Astrocyte of the spinal cord (primary cell): ENCODE data around the gene SLC18A2.
"Not testable (repeated sequence)": the region's sequence is repeated elsewhere in the genome, so short reads cannot be mapped to it uniquely, and the experiment has no call there.

Source experiments
- DNase-seq: peaks from one replicate; pipeline ENCODE4 v3.0.0; 2011; ENCODE audit warnings: low read depth, low spot score
- H3K4me3 ChIP-seq: 2 replicates; pipeline ENCODE4 v1.5.1; 2011; ENCODE audit warnings: low read depth, mild to moderate bottlenecking, low read length, moderate library complexity
- CTCF ChIP-seq: IDR thresholded peaks from 2 replicates; pipeline ENCODE4 v1.5.1; 2012; ENCODE audit warnings: low read depth, mild to moderate bottlenecking, low read length, inconsistent platforms
- in situ Hi-C: cut with HindIII; loops from 2 replicates; pipeline ENCODE4 v1.10.0; 2017; ENCODE audit warnings: low sequenced_read_pairs

Gene SLC18A2

GRCh38 chr10:117228210-117228609, 12.7 kb upstream of the SLC18A2 start:
- TF ChIP-seq CTCF, result no peak
- H3K4me3 ChIP-seq, result no peak overlapping the region
- in situ Hi-C loops, result no loop called here
- DNase-seq, result no peak

GRCh38 chr10:117230107-117230506, 10.8 kb upstream of the SLC18A2 start:
- H3K4me3 ChIP-seq, DNase-seq, in situ Hi-C loops: not testable (repeated sequence)

GRCh38 chr10:117237401-117237991, 3.4 kb upstream of the SLC18A2 start:
- in situ Hi-C loops, result no loop called here
- H3K4me3 ChIP-seq, result no peak overlapping the region
- DNase-seq, result no peak
- TF ChIP-seq CTCF, result no peak

GRCh38 chr10:117239051-117239450, 1.9 kb upstream of the SLC18A2 start:
- no peak overlapping the region for H3K4me3 ChIP-seq
- no peak for DNase-seq
- no peak for TF ChIP-seq CTCF
- in situ Hi-C loops, result no loop called here

GRCh38 chr10:117239721-117240620, 943 bp upstream of the SLC18A2 start:
- no peak for DNase-seq
- in situ Hi-C loops, result no loop called here
- H3K4me3 ChIP-seq, result no peak overlapping the region
- TF ChIP-seq CTCF, result no peak

- H3K4me3 ChIP-seq, result no peak overlapping the region
- no peak for DNase-seq
- TF ChIP-seq CTCF, result no peak
These were observed 888 bp downstream of the SLC18A2 start for GRCh38 chr10:117241541-117242462.

GRCh38 chr10:117242463-117242832, 1.5 kb downstream of the SLC18A2 start:
- no peak overlapping the region for H3K4me3 ChIP-seq
- TF ChIP-seq CTCF, result no peak
- DNase-seq, result no peak
- in situ Hi-C loops, result no loop called here

More at GRCh38 chr10:117241541-117242462, 888 bp downstream of the SLC18A2 start:
- in situ Hi-C loops, result no loop called here
